Astrocyte (in vitro differentiated cells and primary cell): Measurements from ENCODE around the gene NEU2. TPM values are rescaled to one million over a fixed set of nuclear protein-coding genes. Genes with fewer than 3 reads are reported as not detected.

Experiments used
- DNase-seq: peaks from one replicate; pipeline ENCODE4 v3.0.0-alpha.2; 2010; ENCODE audit warnings: low read depth
- FAIRE-seq: peaks from 2 replicates; lab custom pipeline; 2011; peaks lifted over from hg19 to GRCh38; lab: Jason Lieb, UNC
- H2AFZ ChIP-seq: 2 replicates; pipeline ENCODE4 v1.6.0; 2012; ENCODE audit warnings: low read depth, low read length, inconsistent platforms
- H3K27ac ChIP-seq: 2 replicates; pipeline ENCODE4 v1.5.1; 2011; ENCODE audit warnings: low read depth, low read length, inconsistent platforms
- H3K27me3 ChIP-seq: 2 replicates; pipeline ENCODE4 v1.6.0; 2011; ENCODE audit warnings: low read length, inconsistent platforms; ENCODE audit not compliant: insufficient read depth
- H3K36me3 ChIP-seq: 2 replicates; pipeline ENCODE4 v1.5.1; 2011; ENCODE audit warnings: low read length, inconsistent platforms; ENCODE audit not compliant: insufficient read depth
- H3K4me1 ChIP-seq: 2 replicates; pipeline ENCODE4 v1.5.1; 2011; ENCODE audit warnings: low read length, inconsistent platforms; ENCODE audit not compliant: insufficient read depth
- H3K4me2 ChIP-seq: 2 replicates; pipeline ENCODE4 v1.6.0; 2012; ENCODE audit warnings: low read length, inconsistent platforms
- H3K4me3 ChIP-seq: 2 replicates; pipeline ENCODE4 v1.5.1; 2011; ENCODE audit warnings: low read depth, mild to moderate bottlenecking, low read length, inconsistent platforms; ENCODE audit not compliant: insufficient read depth
- H3K79me2 ChIP-seq: 2 replicates; pipeline ENCODE4 v1.6.0; 2012; ENCODE audit warnings: mild to moderate bottlenecking, low read length, inconsistent platforms; ENCODE audit not compliant: insufficient read depth
- H3K9ac ChIP-seq: 2 replicates; pipeline ENCODE4 v1.6.0; 2012; ENCODE audit warnings: mild to moderate bottlenecking, low read length, inconsistent platforms
- H3K9me3 ChIP-seq: 2 replicates; pipeline ENCODE4 v1.5.1; 2012; ENCODE audit warnings: low read depth, mild to moderate bottlenecking, low read length, inconsistent platforms; ENCODE audit not compliant: insufficient read depth
- H4K20me1 ChIP-seq: 2 replicates; pipeline ENCODE4 v1.6.0; 2012; ENCODE audit warnings: low read length, inconsistent platforms; ENCODE audit not compliant: insufficient read depth
- H3K27ac Mint-ChIP-seq: one replicate; pipeline ENCODE4 v1.8.0; 2021; ENCODE audit warnings: mild to moderate bottlenecking, mixed read lengths; ENCODE audit not compliant: unreplicated experiment
- H3K27me3 Mint-ChIP-seq: one replicate; pipeline ENCODE4 v1.8.0; 2021; ENCODE audit warnings: low read depth, mixed read lengths; ENCODE audit not compliant: unreplicated experiment
- H3K36me3 Mint-ChIP-seq: one replicate; pipeline ENCODE4 v1.8.0; 2021; ENCODE audit warnings: low read depth, mixed read lengths; ENCODE audit not compliant: unreplicated experiment
- H3K4me1 Mint-ChIP-seq: one replicate; pipeline ENCODE4 v1.8.0; 2021; ENCODE audit warnings: low read depth, mixed read lengths; ENCODE audit not compliant: unreplicated experiment
- H3K4me3 Mint-ChIP-seq: one replicate; pipeline ENCODE4 v1.8.0; 2021; ENCODE audit warnings: mild to moderate bottlenecking, moderate library complexity, mixed read lengths; ENCODE audit not compliant: unreplicated experiment
- H3K9me3 Mint-ChIP-seq: one replicate; pipeline ENCODE4 v1.8.0; 2021; ENCODE audit warnings: mild to moderate bottlenecking, mixed read lengths; ENCODE audit not compliant: unreplicated experiment
- CTCF ChIP-seq: IDR thresholded peaks from 2 replicates; pipeline ENCODE4 v1.5.1; 2011; ENCODE audit warnings: low read depth, mild to moderate bottlenecking, inconsistent platforms, low read length, moderate library complexity; ENCODE audit not compliant: insufficient read depth
- EZH2 ChIP-seq: IDR thresholded peaks from 2 replicates; pipeline ENCODE4 v1.6.1; 2012; ENCODE audit warnings: mild to moderate bottlenecking, low read length, inconsistent platforms; ENCODE audit not compliant: insufficient read depth
- total RNA-seq: library from RNA; stranded (reverse); gene quantifications from 2 replicates; pipeline ENCODE4 v1.2.1, GENCODE V29; 2021

NEU2 gene
- total RNA-seq, 1 donor from 2014 or later, result not detected

DNA sequence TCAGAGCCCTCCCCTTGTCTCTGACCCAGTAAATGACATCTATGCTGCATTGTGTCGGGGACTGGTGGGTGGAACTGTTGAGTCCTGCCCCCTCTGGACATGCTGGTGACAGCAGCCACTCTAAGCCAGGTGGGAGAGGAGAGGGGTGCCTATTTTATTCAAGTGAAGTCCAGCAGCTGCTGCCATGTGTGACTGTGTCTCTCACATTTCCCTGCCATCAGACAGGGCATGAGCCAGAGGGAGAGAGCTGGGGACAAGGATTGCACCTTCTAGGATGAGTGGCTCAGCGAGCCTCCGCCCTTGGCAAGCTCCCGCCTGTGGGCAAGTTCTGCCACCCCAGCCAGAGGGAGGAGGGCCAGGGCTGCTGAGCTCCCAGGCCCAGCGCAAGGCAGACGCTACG is 33.1 kb upstream of the NEU2 start:
- H3K36me3 Mint-ChIP-seq, result no peaks in the 10 kb centered on the region
- H3K9me3 ChIP-seq, result no peaks in the 10 kb centered on the region
- DNase-seq, result no peak
- H3K4me2 ChIP-seq, result no peak overlapping the region
- H3K4me1 ChIP-seq, result no peaks in the 10 kb centered on the region
- H3K9ac ChIP-seq, result no peak overlapping the region
- H4K20me1 ChIP-seq, result no peaks in the 10 kb centered on the region
- H3K36me3 ChIP-seq, result no peaks in the 10 kb centered on the region
- no peak for TF ChIP-seq EZH2
- TF ChIP-seq CTCF, result no peak
- no peaks in the 10 kb centered on the region for H3K9me3 Mint-ChIP-seq
- no peak overlapping the region for H3K4me3 Mint-ChIP-seq
- no peaks in the 10 kb centered on the region for H3K4me1 Mint-ChIP-seq
- FAIRE-seq, result no peak
- no peaks in the 10 kb centered on the region for H3K79me2 ChIP-seq
- H2AFZ ChIP-seq, result no peak overlapping the region
- H3K27me3 ChIP-seq, result no peaks in the 10 kb centered on the region
- H3K27ac ChIP-seq, result no peak overlapping the region
- H3K27ac Mint-ChIP-seq, result no peak overlapping the region
- H3K4me3 ChIP-seq, result no peak overlapping the region
- peaks cover 24% of the 10 kb centered on the region for H3K27me3 Mint-ChIP-seq

GRCh38 chr2:233000886-233001750 is 31.4 kb upstream of the NEU2 start:
- DNase-seq, result no peak
- Histone ChIP-seq H3K27ac (no peak overlapping the region), H3K4me3 (no peak overlapping the region), H3K4me2 (no peak overlapping the region), H3K27me3 (peaks cover 2% of the 10 kb centered on the region), H3K9me3 (no peaks in the 10 kb centered on the region), H2AFZ (no peak overlapping the region), H3K36me3 (no peaks in the 10 kb centered on the region), H3K9ac (no peak overlapping the region), H3K4me1 (no peaks in the 10 kb centered on the region), H4K20me1 (no peaks in the 10 kb centered on the region), H3K79me2 (no peaks in the 10 kb centered on the region)
- Mint-ChIP-seq H3K4me1 (no peaks in the 10 kb centered on the region), H3K9me3 (no peaks in the 10 kb centered on the region), H3K4me3 (no peak overlapping the region), H3K27ac (no peak overlapping the region), H3K27me3 (peaks cover 38% of the 10 kb centered on the region), H3K36me3 (peaks cover 3% of the 10 kb centered on the region)
- TF ChIP-seq EZH2, result no peak
- TF ChIP-seq CTCF, result no peak
- no peak for FAIRE-seq
